HG03432 (cell line): ENCODE data around the gene MPRIP.

Source experiments
- ATAC-seq: cut with Tn5 transposase; IDR thresholded peaks from one replicate; pipeline ENCODE4 v1.9.1; 2021; ENCODE audit warnings: mild to moderate bottlenecking, moderate library complexity; ENCODE audit not compliant: unreplicated experiment

MPRIP gene

DNA sequence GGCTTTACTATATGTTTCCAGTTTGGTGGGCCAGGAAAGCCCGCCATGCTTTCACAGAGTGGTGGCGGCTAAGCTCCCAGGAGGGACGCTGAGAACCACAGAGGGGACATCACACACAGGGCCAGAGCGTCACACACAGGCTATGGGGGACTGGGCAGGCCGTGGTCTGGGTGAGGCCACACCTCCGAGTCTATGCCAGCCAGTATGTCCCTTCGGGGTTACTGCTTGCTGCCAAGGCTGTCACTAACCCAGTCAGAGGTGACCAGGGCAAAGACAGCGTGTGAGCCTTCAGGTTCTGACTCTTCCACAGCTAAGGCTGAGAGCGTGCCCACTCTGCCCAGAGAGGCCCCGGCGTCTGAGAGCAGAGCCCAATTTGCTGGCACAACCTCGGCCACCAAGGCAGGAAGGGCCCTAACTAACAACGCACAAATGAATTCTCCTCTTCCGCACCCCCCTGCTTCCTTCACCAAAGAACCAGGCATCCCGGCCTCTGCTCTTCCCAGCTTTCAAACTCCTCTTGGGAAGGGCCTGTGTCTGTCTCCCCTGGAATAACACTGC lies 161.0 kb downstream of the MPRIP start:
- no peak for ATAC-seq

DNA sequence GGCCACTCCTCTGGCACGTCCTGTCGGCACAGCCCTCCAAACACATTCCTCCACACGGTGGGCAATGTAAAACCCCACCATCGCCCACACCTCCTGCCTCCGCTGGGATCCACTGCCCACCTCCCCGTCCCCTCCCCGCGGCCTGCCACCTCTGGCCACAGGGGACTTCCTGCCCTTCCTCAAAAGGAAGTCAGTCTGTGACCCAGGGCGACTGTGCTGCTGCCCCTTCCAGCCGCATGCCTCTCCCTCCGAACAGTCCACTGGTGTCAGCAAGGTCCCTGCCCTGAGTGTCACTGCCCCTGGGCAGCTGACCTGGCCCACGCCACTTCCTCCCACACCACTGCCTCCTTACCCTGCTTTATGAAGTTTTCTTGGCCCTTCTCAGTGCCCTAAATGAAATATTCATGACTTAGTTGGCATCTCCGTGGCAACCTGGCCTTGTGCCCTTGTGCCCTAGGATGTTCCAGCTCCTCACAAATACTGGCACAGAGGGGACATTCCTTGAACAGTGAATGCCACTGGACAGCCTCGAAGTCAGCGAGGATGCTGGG lies 161.9 kb downstream of the MPRIP start:
- ATAC-seq: no peak

DNA sequence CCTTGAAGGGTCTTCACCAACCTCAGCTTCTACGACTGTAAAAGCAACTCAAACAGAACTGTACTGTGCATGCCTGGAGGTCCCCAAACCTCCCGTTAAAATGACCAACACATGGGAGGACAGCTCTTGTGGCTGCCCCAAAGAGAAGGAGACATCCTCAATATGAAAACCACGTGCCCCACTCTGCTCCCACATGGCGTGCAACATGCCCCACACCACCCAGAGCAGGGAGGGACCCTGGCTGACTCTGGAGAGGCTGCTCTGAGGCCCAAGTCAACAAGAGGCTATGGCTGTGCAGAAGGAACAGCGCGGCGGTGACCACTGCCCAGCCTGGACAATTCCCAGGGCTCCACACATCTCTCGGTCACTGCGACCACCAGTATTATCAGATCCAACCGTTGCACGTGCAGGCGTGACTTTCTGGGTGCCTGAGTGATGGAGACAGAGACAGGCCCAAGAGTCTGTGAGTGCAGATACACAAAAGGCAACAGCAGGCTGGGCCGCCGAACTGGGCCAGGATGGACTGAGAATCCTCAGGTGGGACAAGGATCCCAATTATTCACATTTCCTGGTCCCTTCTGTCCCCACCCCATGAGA lies 162.5 kb downstream of the MPRIP start:
- no peak for ATAC-seq

DNA sequence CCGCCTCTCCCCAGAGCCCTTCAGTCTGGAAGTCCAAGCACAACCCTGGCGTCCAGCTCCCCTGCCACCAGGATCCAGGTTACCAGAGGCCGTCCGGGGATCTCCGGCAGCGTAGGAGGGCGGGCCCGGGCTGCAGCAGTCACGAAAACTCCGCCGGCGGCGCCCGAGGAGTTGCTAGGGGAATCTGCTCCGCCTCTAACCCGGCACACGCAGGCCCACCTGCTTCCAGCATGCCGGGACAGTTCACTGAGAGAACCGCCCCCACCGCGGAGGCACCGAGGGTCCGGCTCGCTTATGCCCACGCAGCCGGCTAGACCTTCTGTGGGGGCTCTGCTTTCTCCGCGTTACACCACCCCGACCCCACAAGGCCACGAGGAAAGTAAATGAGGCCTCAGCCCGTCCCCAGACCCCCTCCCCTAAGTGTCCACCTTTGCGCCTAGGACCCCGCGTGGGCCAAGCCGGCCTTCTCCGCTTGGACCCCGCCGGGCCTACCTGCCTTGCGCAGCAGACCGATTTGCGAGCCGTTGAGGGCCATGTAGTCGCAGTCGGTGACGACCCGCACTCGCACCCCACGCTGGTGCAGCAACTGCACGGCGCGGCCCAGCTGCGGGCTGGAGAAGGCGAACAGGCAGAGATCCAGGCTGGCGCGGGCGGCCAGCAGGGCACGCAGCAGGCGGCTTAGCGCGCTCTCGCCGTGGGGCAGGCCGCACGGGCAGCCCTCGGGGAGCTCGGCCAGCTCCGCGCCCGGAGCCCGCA lies 163.3 kb downstream of the MPRIP start:
- peak; percentile 62 for ATAC-seq

DNA sequence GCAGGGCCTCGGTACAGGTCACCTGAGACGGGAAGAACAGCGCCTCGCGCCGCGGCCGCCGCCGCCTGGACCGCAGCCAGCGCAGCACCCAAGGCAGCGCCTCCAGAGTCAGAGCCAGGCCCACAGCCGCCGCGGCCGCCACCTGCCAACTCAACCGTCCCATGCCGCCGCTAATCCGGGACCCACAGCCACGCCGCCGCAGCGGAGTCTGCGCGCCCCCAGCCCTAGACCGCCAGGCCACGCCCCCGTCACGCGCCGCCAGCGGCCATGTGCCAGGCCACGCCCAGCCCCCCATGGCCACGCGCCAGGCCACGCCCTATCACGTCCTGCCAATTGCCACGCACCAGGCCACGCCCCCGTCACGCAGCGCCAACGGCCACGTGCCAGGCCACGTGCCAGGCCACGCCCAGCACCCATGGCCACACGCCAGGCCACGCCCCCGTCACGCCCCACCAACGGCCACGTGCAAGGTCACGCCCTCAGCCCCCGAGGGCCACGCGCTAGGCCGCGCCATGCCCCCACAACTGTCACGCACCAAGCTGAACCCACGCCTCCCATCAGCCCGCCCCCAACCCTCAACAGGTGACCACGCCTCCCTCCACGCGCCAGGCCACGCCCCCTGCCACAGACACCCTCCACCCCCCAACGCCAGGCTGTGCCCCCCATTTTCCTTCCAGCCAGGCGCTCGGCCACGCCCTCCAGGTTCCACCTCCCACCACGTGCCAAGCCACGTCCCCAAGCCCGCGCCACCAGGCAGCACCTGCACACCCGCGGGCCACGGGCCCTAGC lies 164.1 kb downstream of the MPRIP start, which contains the start of gene PLD6:
Gene PLD6, minus strand, starts transcription at position 210 of the 789 bp plus-strand sequence. Its CDS starts 47 bp downstream, at position 163.
- ATAC-seq: peak; percentile 58

DNA sequence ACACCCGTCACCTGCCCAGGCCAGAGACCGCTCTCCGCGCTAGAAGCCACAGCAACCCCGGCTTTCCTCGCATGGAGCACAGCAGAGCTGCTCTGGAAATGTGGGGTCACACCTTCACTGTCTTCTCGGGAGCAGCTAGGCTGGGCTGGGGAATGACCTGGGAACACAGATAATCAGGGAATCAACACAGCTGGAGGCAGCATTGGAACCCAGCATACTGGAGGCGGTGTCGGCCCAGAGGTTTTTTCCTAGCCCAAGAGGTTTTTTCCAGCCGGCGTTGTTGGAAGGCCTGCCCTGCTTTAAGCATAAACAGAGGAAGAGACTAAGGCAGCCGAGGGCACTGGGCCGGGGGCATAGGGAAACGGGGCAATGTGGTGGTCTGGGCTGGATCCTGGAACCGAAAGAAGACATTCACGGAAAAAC lies 164.7 kb downstream of the MPRIP start:
- ATAC-seq: no peak

DNA sequence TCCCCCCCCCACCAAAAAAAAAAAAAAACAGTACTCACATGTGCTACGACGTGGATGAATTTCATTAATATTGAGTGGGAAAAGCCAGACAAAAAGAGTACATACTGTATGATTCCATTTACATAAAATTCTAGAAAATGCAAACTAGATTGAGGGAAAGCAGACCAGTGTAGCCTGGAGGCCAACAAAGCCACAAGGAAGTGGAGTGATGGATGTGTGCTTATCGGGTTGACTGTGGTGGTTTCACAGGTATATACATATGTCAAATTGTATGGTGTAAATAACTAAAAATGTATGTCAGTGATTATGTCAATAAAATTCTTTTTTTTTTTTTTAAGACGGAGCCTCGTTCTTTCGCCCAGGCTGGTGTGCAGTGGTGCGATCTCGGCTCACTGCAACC lies 165.7 kb downstream of the MPRIP start:
- ATAC-seq: no peak

DNA sequence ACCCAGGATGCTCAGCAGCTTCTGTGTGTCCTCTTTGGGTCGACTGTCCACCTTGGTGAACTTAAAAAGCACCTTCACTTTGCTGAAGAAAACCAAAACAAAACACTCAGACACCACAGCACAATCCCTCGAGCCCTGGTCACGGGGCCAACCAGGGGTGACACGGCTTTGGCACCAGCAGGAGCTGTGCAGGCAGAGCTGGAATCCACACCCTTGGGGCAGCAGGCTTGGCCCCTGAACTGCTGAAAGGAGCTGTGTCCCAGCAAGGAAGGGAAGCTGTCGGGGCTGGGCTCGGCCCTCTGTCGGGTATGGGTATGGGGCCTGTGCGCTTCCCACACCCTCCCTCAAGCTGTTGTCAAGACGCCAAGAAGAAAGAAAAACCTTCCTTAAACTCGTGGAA lies 171.5 kb downstream of the MPRIP start:
- ATAC-seq: no peak

DNA sequence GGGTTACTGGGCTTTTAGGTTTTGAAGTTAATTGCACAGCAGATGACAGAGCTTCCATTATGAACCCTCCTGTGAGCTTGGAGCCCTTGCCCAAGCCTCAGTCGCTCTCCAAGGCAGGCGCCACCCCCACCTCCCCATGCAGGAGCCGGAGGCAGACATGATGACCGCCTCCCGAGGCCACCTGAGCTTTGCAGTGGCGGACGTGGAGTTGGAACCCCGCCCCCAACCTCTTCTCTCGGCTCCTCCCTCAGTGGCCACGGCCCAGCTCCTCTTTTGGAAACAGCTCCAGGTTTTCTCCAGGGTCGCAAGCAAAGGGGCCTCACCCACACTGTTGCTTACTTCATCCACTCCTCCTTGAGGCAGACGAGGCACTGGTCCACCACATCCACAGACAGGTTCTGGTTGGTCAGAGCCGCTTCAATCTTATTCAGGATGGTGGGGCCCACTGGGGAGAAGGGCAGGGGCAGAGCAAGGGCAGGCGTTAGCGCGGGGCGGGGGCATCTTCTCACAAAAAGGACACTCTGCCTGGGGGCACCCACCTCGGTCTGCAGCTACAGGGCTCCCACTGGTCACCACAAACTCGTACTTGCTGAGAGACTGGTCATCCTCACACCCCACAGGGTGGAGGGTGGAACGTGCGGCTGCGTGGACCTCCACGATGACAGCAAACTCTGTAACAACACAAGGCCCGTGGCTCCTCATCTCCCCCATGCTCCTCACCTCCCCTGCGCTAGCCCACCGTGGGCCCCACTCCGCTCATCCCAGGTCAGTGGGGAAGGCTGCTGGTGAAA lies 172.6 kb downstream of the MPRIP start:
- no peak for ATAC-seq

DNA sequence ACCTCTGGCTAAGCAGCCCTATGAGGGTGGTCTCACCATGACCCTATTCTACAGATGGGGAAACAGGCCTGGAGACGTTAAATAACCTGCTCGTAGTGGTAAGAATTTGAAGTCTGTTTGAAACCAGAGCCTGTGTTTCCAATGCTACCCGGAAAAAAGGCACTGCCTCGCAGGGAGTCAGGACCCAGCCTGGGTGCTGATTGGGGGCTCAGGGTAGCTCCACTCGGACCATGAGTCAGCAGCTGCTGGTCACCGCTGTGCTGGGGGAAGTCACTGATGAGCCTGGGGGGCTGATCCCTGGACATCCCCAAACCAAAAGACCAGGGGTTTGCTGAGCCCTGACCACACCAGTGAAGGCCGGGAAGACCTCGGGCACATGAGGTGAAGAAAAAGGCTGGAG lies 173.3 kb downstream of the MPRIP start:
- ATAC-seq: no peak

DNA sequence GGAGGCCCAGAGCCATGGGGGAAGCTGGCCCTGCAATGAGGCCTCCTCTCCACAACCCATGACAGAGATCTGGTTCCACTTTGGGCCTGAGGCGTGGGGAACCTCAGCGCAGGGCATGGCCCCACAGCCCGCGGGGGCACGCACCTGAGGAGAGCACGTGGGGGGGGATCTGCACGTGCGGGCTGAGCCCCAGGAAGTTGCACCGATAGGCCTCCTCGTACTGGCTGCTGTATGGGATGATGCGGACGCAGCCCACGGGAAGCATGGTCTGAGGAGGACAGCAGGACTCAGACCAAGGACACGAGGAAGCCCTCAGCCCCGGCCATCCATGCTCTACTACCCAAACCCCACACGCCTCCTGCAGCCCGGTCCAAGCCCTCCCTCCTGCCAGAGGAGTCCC lies 174.0 kb downstream of the MPRIP start:
- ATAC-seq: no peak

DNA sequence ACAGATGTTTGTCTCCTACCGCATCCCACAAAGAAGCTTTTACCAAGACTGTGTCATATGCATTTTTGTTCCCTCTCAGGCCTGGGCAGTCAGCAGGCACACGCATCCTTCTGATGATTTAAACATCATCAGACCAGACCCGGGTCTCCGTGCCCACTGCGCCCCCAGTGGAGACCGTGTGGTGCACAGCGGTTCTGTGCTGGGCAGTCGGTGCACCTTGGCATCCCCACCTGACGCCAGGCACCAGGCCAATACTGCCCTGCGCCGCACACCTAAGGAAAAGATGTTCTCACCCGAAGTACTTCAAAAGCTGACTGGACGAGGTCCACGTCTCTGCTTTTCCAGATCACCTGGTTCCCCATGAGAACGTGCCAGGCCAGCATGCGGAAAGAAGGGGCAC lies 174.5 kb downstream of the MPRIP start:
- ATAC-seq: no peak

DNA sequence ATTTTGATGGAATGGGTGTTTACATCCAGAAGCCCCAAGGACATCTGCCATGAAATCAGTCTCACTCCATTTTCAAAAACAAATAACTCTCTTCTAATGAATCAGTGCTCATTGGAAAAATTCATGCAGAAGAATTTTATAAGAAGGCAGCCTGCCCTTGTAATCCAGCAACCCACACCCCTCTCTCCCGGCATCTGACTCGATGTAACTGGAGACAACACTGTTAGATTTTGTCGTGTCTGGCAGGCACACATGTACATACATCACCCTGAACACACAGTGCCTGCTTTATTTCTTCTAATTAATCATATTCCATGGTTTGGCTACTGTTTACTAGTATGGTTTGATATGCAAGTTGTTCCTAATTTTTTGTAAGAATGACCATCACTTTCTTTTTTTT lies 175.7 kb downstream of the MPRIP start:
- no peak for ATAC-seq

DNA sequence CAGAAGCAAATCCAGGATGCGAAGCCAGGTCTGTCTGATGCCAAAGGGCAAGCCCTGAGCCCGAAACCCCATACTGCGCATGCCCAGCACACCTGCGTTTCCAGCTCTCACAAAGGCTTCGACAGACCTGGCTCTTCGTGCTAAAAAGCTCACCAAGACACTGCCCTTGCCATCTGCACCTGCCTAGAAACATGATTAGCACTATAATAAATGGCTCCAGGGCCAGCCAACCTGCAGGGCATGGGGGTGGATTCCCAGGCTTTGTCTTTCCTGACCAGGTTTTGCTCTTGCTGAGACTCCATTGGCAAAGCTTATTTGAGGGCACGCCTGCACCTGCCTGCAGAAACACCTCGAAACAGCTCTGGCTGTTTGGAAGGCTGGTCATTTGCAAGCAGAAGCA lies 178.3 kb downstream of the MPRIP start:
- no peak for ATAC-seq

DNA sequence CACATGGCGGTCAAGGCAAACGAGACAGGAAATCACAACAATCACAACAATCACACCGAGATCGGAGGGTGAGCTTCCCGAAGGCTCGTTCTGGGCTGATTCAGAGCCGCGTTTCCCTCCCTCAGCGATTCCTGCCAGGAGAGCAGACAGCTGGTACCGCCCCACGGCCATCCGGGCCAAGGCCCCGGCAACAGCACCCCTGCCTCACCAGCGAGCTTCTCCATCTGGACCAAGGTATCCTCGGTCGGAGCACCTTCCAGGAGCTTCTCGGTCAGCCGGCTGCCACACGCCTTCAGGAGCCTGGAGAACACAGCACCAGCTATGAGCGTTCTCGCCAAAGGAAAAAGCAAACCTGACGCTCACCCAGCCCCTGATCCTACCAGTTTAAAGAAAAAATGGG lies 179.1 kb downstream of the MPRIP start:
- ATAC-seq: no peak

DNA sequence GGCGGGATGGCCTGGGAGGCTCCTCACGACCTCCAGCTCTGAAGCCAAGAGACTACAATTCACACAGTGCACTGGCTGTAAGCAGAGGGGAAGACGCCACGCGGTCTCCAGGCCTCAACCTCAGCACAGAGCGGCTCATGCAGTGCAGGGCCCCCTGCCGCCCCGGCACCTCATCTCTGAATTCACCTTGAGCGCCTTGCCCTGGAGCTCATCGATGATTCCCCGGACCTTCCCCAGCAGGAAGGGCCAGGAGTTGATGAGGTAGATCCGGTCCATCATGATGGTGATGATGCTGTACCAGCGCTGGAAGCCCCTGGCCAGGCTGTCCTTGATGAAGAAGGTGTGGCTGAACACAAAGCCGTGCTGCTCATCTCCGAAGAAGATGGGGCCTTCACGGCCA lies 181.5 kb downstream of the MPRIP start:
- no peak for ATAC-seq

DNA sequence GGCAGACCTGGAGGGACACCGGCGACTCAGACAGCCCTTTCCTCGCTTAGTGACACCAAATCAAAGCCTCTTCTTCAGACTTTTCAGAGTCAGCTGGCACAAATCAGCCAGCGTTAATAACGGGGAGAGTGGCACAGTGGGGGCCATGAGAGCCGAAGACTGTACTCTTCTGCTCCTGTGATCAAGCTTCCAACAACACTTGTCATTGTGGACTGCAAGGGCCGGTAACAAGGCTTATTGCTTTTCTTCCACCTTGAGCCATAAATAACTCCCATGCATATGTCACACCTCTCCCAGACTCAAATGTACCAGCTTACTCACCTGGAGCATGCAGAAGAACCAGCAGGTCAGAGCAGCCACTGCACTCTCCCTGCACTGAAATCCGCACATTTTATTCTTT lies 181.9 kb downstream of the MPRIP start:
- ATAC-seq: no peak

DNA sequence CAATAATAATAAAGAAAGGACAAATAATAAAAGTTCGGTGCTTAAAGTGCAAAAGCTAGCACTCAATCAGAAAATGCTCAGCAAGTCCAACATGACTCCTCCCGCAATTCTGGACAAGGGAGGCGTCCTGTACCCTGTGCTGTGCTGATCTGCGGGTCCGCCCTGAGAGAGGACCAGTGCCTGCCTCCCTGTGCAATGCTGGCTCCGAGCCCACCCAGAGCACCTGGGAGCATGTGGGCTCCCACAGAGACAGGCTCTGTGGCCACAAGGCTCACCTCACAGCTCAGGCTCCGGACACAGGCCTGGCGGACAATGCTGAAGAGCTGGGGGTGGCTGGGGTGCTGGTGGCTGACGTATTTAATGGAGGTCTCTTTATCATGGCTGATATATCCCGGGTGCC lies 183.6 kb downstream of the MPRIP start:
- no peak for ATAC-seq

DNA sequence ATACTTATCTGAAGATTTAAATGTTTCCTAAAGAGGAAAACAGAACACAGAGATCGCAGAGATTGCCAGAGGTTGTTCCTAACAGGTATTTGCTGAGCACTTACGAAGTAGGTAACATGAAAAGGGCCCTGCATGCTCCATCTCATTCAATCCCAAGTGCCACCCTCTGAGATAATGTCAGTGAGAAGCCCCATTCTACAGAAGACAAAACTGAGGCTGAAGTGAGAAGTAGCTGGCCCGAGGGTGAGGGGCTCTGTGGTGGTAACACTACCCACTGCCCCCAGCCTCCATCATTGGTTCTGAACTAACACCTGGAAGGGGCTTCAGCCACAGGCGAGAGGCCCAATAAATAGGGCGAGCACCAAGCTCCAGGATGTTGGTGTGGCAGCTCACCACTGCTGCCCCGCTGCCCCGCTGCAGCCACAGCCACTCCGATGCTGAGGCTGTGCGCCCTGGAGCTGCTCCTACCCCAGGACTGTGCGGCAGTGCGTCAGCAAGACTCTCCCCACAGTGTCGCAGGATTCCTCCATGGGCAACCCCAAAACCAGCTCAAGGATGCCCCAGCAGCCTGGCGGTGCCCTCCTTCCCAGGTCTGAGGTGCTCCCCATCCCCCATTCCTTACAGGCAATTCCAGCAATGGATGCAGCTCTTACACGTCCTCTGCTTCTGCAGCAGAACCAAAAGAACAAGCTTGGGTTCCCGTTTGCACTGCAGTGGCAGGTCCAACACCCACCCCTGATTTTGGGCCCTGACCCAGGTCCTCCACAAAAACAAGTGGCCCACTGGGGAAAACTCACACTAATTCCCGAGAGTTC lies 184.4 kb downstream of the MPRIP start:
- ATAC-seq: no peak
